GM18868 (cell line): ENCODE measurements around the gene FAM184A.

Experiments used
- ATAC-seq: cut with Tn5 transposase; IDR thresholded peaks from one replicate; pipeline ENCODE4 v1.9.1; 2021; ENCODE audit warnings: mild to moderate bottlenecking, moderate library complexity; ENCODE audit not compliant: unreplicated experiment

The FAM184A gene

DNA sequence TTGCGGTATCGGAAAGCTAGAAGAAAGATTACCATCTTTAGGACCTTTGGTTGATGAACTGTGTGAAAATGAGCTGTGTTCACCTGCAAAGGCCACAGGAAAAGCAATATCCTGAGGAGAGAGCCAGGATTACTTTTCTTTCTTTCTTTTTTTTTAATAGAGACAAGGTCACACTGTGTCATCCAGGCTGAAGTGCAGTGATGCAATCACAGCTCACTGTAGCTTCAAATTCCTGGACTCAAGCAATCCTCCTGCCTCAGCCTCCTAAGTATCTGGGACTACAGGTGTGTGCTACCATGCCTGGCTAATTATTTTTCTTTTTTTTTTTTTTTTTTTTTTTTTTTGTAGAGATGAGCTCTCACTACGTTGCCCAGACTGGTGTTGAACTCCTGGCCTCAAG, 17.2 kb downstream of the FAM184A start:
- ATAC-seq: no peak

DNA sequence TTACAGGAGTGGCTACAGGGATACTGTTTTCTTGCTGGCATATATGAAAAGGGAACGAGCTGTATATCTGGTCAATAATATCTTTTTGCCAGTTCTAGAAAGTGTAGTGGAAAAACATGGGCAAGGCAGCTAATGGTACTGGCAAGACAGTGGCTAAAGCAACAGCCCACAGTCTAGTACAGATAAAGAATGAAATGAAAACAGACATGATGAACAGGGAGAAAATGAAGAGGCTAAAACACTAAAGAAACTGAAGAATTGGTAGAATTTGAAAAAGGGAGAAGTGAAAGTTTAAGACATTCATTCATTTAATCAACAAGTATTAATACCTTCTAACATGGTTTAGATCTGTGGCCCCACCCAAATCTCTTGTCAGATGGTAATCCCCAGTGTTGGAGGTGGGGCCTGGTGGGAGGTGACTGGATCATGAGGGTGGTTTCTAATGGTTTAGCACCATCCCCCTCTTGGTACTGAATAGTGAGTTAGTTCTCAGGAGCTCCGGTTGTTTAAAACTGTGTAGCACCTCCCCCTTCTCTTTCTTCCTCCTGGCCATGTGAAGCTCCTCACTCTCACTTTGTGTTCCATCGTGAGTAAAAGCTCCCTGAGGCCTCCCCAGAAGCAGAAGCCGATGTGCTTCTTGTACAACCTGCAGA, 18.1 kb downstream of the FAM184A start:
- no peak for ATAC-seq

DNA sequence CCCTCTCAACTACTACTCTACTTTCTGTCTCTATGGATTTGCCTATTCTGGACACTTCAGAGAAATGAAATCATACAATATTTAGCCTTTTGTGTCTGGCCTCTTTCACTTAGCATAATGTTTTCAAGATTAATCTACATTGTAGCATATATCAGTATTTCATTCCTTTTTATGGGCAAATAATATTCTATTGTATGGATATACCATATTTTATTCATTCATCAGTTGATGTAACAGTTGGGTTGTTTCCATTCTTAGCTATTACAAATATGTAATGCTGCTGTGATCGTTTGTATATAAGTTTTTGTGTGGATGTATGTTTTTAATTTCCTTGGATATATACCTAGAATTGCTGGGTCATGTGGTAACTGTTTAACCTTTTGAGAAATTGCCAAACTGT, 23.4 kb downstream of the FAM184A start:
- no peak for ATAC-seq

DNA sequence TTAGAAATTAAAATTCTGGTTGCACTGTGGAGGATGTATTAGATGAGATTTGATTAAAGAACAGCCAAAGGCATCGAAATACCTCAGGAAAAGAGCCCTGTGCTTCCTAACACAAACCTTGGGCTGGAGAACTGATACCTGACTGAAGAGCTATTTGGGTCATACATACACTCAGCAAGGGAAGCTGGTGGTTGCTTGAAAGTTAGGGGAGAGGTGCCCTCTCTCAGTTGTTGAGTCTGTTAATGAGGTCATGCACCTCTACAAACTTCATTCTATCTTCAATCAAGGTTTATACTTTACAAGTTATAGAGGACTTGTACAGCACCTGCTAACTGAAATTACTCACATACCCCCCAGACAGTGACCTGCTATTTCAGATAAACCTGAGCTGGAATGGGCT, 25.5 kb downstream of the FAM184A start:
- no peak for ATAC-seq

DNA sequence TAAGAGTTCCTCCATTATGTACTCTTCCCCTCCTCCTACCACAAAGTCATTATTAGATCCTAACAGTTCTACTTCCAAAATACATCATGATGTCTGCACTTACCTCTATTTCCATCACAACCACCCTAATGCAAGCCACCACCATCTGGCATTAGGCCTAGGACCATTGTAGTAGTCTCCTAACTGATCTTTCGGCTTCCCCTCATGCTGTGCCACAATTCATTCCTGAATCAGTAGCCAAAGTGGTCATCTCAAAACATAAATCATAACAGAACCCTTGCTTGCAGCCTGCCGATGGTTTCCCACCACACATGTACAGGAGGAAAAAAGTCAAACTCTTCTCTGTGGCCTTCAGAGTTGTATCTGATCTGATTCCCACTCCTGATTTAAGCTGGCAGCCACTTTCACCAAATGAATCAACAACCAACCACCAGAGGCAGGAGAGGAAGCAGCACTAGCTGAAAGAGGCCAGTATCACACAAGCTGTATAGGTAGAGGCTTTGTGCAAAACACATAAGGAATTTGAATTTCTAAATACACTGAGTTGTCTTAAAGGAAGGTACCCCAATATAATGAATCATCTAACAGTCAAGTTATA, 26.1 kb downstream of the FAM184A start:
- ATAC-seq: no peak

DNA sequence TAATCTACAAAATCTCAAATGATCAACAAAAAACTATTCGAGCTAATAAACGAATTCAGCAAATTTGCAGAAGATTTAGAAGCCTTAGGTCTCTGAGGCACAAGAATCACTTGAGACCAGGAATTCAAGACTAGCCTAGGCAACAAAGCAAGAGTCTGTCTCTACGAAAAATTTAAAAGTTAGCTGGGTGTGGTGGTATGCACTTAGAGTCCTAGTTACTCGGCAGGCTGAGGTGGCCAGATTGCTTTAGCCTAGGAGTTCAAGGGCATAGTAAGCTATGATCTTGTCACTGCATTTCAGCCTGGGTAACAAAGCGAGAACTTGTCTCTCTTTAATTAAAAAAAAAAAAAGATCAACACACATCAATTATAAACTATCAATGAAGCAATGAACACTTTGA, 34.2 kb downstream of the FAM184A start:
- ATAC-seq: no peak

DNA sequence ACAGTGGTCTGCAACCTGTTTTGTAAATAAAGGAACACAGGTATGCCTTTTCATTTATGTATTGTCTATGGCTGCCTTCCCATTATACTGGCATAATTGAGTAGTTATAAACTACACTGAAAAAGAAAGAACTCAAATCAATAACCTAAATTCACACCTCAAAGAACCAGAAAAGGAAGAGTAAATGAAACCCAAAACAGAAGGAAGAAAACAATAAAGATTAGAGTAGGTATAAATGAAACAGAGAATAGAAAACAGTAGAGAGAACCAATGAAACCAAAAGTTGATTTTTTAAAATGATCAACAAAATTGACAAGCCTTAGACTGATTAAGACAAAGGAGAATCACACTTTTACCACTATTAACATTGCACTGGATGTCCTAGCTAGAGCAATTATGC, 34.7 kb downstream of the FAM184A start:
- no peak for ATAC-seq

DNA sequence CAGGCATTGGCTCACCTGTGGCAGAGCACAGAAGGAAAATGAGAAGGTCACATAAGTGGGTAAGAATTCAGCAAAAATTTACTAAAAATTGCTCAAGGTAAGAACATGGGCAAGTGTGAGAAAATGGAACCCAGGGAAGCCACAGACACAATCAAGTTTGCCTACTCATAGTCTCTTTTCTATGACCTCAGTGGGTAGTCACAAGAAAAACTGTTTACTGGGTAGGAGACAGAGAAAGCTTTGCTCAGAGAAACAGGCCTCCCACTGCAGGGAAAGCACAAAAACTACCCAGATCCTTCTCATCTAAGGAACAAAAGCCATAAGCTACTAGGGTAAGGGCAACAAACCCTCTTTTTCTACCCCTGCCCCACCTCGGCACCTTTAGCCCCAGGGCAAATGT, 35.2 kb downstream of the FAM184A start:
- ATAC-seq: no peak

DNA sequence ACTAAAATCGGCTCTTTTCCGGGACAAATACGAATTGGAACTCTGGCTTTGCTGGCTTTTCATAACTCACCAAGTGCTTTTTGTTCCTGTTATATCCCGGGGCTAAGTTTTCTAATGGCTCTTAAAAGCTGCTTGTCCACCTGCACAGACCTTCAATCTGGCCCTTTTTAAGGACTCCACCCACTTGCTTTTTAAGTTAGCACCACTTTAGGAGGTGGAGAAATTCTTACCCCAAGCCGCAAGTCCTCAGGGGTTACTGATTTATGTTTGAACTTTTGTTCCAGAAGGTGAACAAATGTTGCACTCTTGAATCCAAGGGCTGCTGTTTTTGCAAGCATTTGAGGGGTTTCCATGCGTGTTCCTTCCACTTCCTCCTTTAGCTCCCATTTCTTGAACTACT, 37.8 kb downstream of the FAM184A start:
- no peak for ATAC-seq

DNA sequence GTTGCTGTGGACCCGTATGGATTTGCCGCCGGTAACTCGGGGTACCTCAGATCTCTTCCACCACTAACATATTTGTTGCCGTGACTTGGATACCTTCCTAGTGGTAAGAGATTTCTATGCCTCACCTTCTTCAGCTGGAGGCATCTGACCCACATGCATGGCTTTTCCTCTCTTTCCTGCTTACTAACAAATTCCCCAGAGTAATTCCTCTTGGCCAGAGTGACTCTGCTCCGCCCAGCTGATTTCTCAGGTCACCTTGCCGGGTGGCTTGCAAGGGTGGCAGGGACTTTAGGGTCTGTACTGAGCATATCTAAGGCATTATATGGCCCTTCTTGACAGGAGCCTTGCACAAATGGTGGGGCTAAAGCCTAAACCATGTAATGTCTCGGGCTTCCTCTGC, 38.2 kb downstream of the FAM184A start:
- no peak for ATAC-seq

DNA sequence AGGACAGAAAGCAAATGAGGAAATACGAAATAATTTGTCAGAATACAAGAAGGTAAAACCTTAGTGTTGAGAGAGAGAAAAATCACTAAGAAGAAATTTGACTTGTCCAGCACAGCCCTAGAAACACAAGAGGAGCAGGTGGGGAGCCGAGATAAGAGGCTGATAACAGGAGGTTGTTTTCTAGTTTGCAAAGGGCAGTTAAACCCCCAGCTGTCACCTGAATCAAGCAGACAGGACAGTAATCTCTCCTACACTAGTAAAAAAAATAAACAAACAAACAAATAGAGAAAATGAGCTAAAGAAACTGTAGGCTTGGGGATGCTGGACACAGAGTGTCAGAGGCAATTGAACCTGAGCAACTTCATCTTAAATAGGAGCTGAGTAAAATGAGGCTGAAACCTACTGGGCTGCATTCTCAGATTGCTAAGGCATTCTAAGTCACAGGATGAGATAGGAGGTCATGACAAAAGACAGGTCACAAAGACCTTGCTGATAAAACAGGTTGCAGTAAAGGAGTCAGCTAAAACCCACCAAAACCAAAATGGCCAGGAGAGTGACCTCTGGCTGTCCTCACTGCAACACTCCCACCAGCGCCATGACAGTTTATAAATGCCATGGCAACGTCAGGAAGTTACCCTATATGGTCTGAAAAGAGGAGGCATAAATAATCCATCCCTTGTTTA, 40.4 kb downstream of the FAM184A start:
- ATAC-seq: no peak

DNA sequence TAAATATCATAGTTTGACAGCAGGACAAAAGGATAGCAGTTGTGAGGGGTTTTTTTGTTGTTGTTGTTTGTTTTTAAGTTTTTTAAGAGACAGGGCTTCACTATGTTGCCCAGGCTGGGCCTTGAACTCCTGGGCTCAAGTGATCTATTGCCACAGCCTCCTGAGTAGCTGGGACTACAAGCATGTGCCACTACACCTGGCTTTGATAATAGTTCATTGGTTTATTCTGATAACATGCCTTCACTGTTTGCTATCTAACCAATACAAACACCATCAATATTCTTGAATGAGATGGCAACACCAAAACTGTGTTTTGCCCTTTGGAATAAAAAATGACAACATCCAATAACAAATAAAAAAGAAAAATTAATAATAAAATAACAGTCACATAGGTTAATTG, 41.2 kb downstream of the FAM184A start:
- ATAC-seq: no peak

DNA sequence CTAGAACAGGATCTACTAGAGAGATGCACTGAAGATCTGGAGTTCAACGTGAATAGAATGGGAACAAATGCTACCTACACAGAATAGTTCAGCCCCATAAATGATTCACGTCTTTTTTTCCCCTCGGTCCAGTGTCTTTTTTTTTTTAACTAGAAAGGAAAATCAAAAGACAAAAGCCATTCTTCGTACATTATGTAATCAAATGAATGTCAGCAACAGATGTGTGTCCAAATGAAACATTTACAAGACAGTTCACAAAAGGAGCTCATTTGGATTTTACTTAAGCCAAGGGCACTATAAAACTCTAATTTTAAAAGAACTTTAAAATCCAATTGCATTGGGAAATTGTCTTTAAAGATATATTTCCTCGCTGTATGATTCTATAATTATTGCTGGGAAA, 42.4 kb downstream of the FAM184A start:
- ATAC-seq: no peak

DNA sequence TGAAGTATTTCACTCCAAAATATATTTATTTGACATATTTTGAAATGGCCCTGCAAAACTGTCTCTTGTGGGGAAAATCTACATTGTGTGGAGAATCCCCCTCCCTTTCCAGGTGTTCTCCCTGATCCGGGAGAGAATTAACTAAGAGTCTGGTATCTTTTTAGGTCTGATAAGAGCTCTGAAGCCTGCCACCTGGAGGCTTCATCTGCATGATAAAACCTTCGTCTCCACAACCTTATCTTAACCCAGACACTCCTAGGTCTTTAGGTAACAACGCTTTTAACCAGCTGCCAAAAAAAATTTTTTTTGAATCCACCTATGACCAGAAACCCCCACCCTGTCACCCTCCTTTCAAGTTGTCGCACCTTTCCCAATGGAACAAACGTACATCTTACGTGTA, 43.0 kb downstream of the FAM184A start:
- no peak for ATAC-seq

DNA sequence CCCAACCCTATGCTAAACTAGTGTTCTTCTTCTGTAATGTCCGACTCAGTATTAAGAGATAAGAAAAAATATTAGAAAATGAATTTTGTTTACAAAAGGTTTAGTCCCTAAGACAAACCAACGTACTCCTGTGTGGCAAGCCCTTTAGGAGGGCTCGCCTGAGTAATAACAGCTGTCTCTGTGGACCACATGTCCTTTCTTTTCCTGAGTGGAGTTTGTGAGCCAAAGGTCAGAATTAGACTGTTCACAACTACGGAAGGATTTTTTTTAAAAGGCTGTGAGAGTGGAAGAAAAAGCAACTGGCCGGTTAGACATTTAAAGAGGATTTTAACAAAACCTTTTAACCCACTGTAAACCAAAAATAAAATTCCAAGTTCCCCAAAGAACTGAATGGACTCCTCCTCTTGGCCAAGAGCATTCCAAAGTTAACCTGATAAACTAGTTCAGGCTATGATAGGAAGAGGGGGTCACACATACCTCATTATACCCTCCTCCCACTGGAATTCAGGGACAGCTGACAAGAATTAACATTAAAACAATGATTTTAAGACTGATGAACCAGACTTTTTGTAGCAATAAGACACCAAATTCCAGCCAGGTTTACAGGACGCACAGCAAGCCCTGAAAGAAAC, 43.5 kb downstream of the FAM184A start:
- no peak for ATAC-seq

DNA sequence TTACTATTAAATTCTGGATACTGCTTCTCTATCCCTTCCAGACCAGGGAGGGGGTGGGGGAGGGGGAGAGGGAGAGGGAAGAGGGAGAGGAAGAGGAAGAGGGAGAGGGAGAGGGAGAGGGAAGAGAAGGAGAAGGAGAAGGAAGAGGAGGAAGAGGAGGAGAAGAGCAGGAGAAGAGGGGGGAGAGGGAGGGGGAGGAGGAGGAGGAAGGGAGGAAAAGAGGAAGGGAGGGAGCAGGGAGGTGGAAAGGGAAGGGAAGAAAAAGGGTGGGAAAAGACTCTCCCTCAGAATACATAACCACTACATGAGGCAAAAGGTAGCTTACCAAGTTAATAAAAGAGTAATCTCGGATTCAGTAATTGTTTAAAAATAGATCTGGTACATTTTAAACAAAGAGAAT, 46.0 kb downstream of the FAM184A start:
- no peak for ATAC-seq

DNA sequence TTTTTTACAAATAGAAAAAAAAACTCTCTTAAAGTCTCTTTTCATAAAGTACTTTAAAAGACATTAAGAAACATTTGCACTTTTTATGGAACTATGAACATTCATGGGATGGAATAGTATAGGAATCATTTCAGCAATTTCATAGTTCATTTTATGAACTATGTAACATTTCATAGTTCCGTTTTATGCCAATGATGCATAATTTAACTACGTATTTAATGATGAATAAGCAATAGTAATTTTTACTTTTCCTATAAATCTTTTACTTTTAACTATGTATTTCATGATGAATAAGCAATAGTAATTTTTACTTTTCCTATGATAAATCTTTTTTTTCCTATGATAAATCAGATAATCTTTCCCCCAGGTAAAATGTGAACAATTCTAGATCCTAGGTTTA, 47.7 kb downstream of the FAM184A start:
- no peak for ATAC-seq

DNA sequence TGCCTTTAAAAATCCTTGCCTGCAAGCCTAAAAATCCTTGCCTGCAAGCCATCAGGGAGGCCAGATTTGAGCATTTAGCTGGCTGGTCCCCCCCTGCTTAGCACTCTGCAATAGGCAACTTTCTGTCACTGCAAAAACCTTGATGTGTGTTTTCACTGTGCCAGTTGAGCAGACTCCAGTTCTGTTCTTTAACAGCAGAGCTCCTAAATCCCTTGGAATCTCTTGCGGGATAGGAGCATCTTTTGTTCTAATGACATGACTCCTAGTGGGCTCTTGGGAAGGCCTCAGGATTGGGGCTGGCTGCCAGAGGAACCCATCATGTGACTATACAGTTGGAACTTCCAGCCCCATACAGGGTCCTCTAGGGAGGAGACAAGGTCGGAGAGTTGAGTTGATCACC, 50.4 kb downstream of the FAM184A start:
- no peak for ATAC-seq

DNA sequence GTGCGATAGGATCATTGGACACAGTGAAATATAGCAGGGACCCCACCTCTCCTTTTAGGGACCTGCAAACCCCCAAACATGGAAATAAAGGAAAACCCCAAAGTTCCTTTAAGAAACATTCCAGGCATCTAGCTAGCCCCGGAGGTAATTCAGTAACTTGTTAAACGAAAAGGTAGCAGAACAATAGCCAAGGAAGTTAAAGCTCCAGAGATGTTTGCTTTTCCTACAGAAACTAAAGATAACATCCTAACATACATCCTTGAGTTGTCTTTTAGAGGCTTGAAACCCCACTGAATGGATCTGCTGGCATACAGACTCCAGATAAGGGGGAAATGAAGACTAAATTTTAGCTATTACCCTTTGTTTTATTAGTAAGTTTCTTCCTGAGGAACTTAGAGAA, 51.0 kb downstream of the FAM184A start:
- no peak for ATAC-seq

DNA sequence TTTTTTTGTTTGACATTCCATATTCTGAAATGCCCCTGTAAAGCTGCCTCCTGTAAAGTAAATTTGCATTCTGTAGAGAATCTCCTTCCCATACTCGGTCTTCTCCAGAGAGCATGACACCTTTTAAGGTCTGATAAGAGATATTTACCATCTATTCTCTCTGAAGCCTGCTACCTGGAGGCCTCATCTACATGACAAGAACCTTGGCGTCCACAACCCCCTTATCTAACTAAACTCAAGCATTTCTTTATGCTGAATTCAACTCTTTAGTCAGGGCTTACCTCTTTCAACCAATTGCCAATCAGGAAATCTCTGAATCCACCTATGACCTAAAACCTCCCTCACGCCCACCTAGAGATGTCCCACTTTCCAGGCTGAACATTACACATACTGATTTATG, 51.6 kb downstream of the FAM184A start:
- ATAC-seq: no peak

DNA sequence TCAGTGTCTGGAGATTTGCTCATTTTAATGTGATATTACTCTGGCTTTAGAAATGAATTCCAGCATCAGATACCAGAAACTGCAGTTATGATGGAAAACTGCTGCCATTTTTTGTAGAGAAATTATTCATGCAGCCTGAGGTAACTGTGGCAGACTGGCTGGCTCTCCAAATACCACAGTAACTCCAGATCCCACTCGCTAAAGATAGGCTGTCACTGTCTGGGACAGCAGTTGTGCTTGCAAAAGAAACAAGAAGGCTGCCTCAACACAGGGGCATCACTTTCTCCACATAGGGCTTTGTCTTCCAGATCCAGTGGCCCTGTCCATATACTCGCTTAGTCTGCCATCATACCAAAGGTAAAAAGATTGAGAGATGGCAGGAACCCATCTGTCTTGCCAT, 52.7 kb downstream of the FAM184A start:
- no peak for ATAC-seq

DNA sequence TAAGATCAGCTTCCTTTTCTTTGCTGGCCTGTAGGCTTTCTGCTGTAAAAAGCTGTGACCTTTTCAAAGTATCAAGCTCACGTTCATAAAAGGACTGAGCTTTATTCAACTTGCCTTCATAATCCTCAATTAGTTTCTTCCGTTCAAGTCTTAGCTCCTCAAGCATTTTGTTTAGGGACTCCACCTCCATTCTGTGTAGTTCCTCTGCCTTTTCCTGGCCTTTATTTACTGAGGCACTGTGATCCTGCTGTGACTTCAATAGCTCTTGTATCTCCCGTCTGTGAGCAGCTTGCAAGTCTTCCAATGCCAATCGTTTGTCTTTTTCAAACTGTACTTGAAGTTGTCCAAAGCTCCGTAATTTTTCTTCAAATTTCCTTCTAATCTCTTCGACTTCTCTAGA, 54.4 kb downstream of the FAM184A start:
- ATAC-seq: no peak
